CD4-positive, alpha-beta T cell treated with Interleukin-4 for 4 hours (primary cell): Measurements from ENCODE around the gene TREX2.
"Not testable (repeated sequence)": the region's sequence is repeated elsewhere in the genome, so short reads cannot be mapped to it uniquely, and the experiment has no call there.

Source experiments
- DNase-seq: peaks from one replicate; pipeline ENCODE4 v3.0.0-alpha.2; 2020

The TREX2 gene

DNA sequence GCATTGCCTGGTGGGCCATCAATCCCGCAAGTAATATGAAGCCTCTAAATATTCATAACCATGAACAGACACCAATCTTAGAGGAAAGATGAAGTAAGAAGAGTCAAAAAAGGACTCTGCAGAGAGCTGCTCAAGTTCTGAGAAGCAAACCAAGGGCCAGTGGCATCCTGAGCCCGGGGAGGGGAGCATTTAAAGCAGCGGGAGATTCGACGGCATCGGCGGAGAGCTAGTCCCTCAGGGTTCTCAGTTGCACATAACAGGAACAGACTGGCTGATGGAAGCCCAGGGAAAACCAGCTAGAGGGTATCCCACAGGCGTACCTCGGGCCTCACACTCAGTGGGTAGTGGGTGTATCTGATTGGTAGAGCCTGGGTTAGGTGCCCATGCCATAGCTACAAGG is 39.8 kb downstream of the TREX2 start:
- no peak for DNase-seq

GRCh38 chrX:153405426-153405825 is 40.4 kb downstream of the TREX2 start:
- no peak for DNase-seq

DNA sequence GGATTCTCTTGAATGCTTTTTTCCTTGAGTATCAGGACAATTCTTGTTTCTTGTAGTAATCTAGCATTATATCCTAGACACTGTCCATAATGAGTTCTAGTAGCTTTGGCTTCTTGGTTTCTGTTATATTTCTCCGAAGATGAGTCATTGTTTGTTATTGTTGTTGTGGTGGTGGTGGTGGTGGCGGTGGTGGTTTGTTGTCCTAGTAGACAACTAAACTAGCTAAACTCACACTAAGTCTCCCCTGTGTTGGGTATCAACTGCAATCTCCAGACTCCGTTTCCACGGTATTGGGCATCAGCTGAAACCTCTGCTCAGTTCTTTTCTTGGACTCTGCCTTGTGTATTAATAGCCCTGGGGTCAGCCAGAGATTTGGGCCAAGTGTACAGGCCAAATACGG is 41.5 kb downstream of the TREX2 start:
- not testable (repeated sequence) for DNase-seq

DNA sequence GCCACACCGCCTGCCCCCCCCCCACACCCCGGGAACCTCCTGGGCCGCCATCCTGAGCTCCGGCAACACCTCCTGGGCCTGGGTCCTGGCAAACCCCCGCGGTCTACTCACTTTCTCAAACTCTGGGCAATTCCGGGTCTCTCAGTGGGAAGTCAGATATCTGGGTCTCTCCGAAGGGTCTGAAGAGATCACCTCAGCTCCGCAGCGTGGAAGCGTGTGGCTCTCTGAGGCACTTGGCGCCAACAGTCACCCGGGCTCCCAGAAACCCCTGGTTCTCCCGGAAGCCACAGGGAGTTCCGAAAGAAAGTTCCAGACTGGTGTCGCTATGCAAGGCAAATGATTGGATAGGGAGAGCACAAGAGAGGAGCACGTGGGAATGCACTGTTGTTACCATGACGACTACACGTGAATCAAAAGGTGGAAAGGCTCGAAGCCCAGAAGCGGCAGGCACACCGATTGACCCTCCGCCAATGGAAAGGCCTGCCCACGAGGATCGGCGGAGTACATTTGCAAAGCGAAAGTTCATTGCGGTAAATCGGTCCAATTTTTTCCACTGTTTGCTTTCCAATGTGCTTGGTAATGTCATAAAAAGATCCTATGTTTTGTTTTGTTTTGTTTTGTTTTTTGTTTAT is 44.6 kb downstream of the TREX2 start, which contains the start of gene PNMA6E:
PNMA6E (minus strand) TSS at position 218 of the 632 bp plus-strand sequence. CDS start 2,501 bp downstream, outside the sequence.
- no peak for DNase-seq

- peak; percentile 1 for DNase-seq
These were observed 45.4 kb downstream of the TREX2 start for GRCh38 chrX:153400146-153401132.

GRCh38 chrX:153398275-153398960 is 47.4 kb downstream of the TREX2 start:
- DNase-seq = no peak

- DNase-seq = no peak
These were observed 48.4 kb downstream of the TREX2 start for GRCh38 chrX:153397256-153397960.

DNA sequence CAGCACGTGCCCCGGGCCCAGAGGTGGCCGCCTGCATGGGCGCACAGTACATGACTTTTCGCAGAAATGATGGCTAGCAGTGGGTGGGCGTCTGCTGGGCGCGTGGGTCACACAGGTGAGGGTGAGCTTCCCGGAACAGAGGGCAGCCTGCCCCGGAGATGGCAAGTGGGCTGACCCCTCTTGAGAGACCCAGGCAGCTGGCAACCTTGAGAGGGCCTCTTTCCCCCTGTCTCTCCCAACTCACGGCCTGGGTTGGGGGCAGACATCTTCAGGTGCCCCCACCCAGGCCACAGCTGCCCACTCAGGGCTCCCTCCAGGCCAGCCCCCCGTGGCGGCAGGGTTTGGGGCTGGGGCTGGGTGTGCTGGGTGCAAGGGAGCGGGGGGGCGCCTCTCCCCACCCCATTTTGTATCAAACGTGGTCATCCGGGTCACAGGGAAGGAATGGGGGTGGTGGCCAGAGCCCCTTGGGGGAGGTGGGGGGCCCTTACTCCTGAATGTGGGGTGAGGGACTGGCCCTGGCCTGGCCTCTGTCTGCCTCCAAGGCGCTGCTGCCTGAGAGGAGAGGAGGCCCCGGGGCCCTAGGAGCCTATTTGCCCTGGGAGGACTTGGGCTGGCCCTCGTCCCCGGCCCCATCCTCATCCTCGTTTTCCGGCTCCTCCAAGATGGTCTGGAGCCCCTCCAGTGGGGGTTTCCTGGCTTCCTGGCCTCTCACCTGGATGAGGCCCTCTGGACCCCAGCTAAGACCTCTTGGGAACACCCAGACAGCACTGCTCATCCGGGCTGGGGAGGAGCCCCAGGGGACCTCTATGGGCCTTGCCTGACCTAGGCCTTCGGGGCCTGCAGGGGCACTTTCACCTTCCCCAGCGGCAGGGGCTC is 49.3 kb downstream of the TREX2 start:
- no peak for DNase-seq

DNA sequence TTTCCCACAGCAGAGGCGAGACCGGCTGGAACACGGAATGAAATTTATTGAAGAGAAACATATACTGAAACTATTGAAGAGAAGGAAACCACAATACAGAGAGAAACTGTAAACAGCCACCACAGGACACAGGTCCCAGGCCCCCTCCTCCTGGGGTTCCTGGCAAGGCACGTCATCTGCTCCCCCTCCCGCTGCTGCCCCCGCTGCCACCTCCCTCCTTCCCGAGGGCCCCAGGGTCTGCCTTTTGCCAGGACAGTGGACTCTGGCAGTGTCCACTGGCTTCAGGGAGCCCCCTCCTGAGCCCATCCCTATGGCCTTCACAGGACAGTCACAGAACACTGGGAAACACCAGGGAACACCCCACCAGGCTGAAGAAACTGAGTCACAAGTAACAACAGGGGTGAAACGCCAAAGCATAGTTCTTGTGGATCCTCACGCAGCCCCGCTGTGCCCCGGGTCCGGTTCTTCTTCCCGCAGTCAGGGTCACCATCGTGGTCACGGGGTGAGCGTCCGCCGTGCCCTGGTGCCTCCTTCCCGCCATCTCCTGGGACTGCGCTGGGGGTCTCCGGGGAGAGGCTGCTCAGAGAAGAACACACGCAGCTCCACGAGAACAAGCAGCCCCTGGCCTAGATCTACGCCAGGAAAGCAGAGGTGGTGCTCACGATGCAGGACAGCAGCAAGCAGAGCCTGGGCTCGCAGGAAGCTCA is 50.1 kb downstream of the TREX2 start:
- no peak for DNase-seq

- DNase-seq = no peak
These were observed 51.2 kb downstream of the TREX2 start for GRCh38 chrX:153394612-153395011.
